Keratinocyte (primary cell): ENCODE measurements around the gene CBLB.

ENCODE experiments used
- EZH2 ChIP-seq: IDR thresholded peaks from one replicate; pipeline ENCODE4 v1.6.1; 2012; ENCODE audit warnings: inconsistent platforms, mild to moderate bottlenecking, low read length, moderate library complexity
- TF ChIP-seq, protein P1 (sequence below), 3 experiments: IDR thresholded peaks in 1 of 3; conservative IDR thresholded peaks in 1 of 3; optimal IDR thresholded peaks in 1 of 3; 2 replicates in 2 of 3; 3 replicates in 1 of 3; pipeline versions ENCODE3 to v1.5.1; 2011; ENCODE audit warnings: low read length in 3 of 3, mild to moderate bottlenecking in 3 of 3, moderate library complexity in 2 of 3, control low read depth in 1 of 3, inconsistent platforms in 1 of 3; ENCODE audit not compliant: insufficient read depth in 2 of 3; ENCODE audit errors: extremely low read depth in 1 of 3

DNA sequence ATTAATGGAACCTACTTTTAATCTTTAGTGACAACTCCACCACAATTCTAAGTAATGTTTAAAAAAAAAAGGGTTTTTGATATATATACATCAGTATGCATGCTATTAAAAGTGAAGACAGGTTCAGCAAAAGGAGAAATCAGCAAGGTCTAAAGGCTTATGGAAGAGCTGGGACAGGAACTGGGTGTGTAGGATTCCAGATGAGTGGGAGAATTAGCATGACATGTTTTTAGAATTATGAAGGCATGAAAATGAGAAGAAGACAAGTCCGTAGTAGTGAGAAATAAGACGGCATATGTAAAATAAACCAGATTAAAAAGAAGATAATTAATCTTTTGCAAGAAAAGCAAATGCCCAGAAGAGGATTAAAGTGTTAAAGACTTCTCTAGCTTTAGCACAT is 52.0 kb downstream of the CBLB start:
- TF ChIP-seq EZH2: no peak
- TF ChIP-seq, protein P1, sequence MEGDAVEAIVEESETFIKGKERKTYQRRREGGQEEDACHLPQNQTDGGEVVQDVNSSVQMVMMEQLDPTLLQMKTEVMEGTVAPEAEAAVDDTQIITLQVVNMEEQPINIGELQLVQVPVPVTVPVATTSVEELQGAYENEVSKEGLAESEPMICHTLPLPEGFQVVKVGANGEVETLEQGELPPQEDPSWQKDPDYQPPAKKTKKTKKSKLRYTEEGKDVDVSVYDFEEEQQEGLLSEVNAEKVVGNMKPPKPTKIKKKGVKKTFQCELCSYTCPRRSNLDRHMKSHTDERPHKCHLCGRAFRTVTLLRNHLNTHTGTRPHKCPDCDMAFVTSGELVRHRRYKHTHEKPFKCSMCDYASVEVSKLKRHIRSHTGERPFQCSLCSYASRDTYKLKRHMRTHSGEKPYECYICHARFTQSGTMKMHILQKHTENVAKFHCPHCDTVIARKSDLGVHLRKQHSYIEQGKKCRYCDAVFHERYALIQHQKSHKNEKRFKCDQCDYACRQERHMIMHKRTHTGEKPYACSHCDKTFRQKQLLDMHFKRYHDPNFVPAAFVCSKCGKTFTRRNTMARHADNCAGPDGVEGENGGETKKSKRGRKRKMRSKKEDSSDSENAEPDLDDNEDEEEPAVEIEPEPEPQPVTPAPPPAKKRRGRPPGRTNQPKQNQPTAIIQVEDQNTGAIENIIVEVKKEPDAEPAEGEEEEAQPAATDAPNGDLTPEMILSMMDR (optimal IDR thresholded peaks at IDR 0.05 in 1 of 3, IDR thresholded peaks at IDR 0.05 in 1 of 3, conservative IDR thresholded peaks at IDR 0.05 in 1 of 3; ENCODE audit: extremely low read depth in 1 of 3, insufficient read depth in 2 of 3, low read length in 3 of 3): no peak
